Sigmoid colon (tissue), 4 donors: ENCODE results near the gene S100A13.

Experiments used
- CTCF ChIP-seq, 4 experiments: fragments of 450-650 bp in 3 of 4; fragments of 200-600 bp in 1 of 4; IDR thresholded peaks; one replicate each; pipeline ENCODE4 v1.5.1; 2016 to 2019; ENCODE audit warnings: antibody characterized with exemption in 4 of 4, mild to moderate bottlenecking in 3 of 4, moderate library complexity in 2 of 4
- EP300 ChIP-seq, 4 donors: sonication (generic); formaldehyde crosslinking; IDR thresholded peaks; one replicate each; pipeline ENCODE4 v1.6.1; 2017; ENCODE audit warnings: antibody characterized with exemption in 4 of 4
- POLR2AphosphoS5 ChIP-seq, 4 donors: sonication (generic); formaldehyde crosslinking; IDR thresholded peaks; one replicate each; pipeline ENCODE4 v1.6.1; 2017; ENCODE audit warnings: antibody characterized with exemption in 4 of 4

- TF ChIP-seq CTCF (IDR thresholded peaks at IDR 0.05), result peak; percentile 64 to 89 (median 84)
- peak in 3 of 4 donors; percentile 12 to 56 (median 55) for TF ChIP-seq POLR2AphosphoS5 (IDR thresholded peaks at IDR 0.05)
- TF ChIP-seq EP300 (IDR thresholded peaks at IDR 0.05), result no peak
These were observed 54.7 kb downstream of the S100A13 start for GRCh38 chr1:153572569-153573015.
